K562 (cell line): Measurements from ENCODE around the gene P2RX5.

ENCODE experiments used
- ELF4 ChIP-seq: fragments of 450-650 bp; formaldehyde crosslinking; IDR thresholded peaks from 2 replicates; pipeline ENCODE4 v1.4.0; 2022; ENCODE audit warnings: missing genetic modification characterization
- ZNF655 ChIP-seq: fragments of 250-450 bp; sonication (Bioruptor Pico); IDR thresholded peaks from 2 replicates; pipeline ENCODE4 v1.5.0; 2021

GRCh38 chr17:3715296-3715695, 19.3 kb upstream of the P2RX5 start:
- no peak for TF ChIP-seq ELF4
- no peak for TF ChIP-seq ZNF655 (CRISPR knock-in tag)
